Measurements from ENCODE around the gene TLR9.

TLR9 gene

DNA sequence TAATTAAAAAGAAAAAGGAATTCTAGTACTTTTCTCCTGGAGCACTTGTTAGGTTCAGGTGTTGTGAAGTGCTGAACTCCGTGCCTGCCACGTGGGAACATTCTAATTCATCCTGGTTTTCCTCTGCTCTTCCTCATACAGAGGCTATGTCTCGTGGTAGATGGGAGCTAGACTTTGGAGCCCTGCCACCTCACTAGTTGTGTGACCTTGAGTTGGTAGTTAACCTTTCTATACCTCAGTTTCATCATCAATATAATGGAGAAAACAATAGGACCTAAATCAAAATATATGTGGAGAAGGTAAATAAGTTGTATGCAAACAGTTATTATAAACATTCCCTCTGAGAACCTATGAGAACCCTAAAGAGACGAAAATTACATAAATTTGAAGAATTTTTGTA lies 16.9 kb downstream of the TLR9 start:
- Histone ChIP-seq H3K4me2 (no peak overlapping the region), H3K9ac (peak overlapping the region in 1 of 11 experiments; percentile 27; a peak in 1 of 22 replicates), H3K4me1 (peaks cover 0 to 49% (median 29%) of the 10 kb centered on the region in 10 experiments; a peak in 16 of 20 replicates), H3K27me3 (no peaks in the 10 kb centered on the region), H4K20me1 (peaks cover 0 to 96% (median 23%) of the 10 kb centered on the region in 11 experiments; a peak in 13 of 22 replicates), H3K27ac (no peak overlapping the region), H3K36me3 (peaks cover 98 to 100% (median 100%) of the 10 kb centered on the region in 11 experiments), H3K4me3 (no peak overlapping the region), H3K9me3 (replicated peaks in 1 of 11) (no peaks in the 10 kb centered on the region)
- no peak for TF ChIP-seq Cebpa-rat (IDR thresholded peaks at IDR 0.05)

DNA sequence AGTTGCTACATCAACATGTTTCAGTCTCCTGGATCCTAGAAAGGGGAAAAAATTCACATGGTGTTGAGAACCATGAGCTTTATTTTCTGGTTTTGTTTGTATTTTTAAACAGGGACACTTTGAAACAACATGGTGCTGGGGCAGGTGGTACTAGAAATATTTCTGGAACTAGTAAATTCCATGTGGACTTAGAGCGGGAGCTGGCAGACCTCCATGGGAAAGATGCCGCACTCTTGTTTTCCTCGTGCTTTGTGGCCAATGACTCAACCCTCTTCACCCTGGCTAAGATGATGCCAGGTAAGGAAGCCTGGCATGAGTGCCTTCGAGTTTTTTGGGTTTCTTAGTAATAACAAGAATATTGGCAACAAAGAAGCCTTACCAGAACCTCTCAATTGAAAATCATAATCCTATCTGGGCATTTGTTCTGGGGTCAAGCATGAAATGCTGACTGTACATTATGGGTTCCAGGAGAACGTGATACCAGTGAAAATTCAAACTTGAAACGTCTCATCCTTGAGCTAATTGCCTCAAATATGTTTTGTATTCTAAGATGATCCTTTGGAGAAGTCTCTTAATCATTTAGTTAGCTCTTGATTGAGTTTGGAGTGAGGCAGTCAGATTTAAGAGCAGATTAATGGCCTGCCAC lies 19.6 kb downstream of the TLR9 start:
- H3K4me2 ChIP-seq: no peak overlapping the region
- H3K9ac ChIP-seq: peak overlapping the region in 2 of 11 experiments; percentile 7 to 14; a peak in 1 of 22 replicates
- H3K4me3 ChIP-seq: no peak overlapping the region
- H3K4me1 ChIP-seq: peaks cover 15 to 76% (median 56%) of the 10 kb centered on the region in 10 experiments
- no peak for TF ChIP-seq Cebpa-rat (IDR thresholded peaks at IDR 0.05)
- no peaks in the 10 kb centered on the region for H3K27me3 ChIP-seq
- no peaks in the 10 kb centered on the region for H3K9me3 ChIP-seq (replicated peaks in 1 of 11)
- H3K36me3 ChIP-seq: peaks cover 85 to 100% (median 98%) of the 10 kb centered on the region in 11 experiments
- 0 out of 22 replicates have a peak overlapping the region, but pooled peaks of 1 of the 11 experiments have one; percentile 49 for H3K27ac ChIP-seq
- H4K20me1 ChIP-seq: peaks cover 0 to 96% (median 22%) of the 10 kb centered on the region in 11 experiments; a peak in 14 of 22 replicates

DNA sequence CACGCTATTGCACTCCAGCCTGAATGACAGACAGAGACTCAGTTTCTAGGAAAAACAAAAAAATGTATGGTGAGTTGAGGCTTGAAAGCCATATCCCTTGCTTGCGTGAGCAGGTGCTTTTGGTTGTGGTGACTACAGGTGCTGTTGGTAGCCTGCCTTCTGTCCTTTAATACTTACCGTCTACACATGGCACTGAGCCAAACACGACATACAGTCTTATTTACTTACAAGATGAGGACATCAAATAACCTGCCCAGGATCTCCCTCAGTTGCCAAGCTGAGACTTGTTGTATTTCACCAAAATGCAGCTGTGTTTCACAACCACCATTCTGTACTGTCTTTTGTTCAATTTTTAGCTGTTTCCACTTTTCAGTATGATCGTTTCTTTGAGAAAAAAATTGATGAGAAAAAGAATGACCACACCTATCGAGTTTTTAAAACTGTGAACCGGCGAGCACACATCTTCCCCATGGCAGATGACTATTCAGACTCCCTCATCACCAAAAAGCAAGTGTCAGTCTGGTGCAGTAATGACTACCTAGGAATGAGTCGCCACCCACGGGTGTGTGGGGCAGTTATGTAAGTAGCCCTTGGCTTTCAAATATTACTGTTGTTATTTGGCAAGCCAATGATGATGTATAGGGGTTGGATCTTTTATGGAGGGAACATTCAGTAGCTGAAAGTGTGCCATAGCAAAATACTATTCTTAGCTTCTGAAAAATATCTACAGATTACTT lies 20.9 kb downstream of the TLR9 start:
- TF ChIP-seq Cebpa-rat (IDR thresholded peaks at IDR 0.05): no peak
- Histone ChIP-seq H4K20me1 (peaks cover 0 to 91% (median 16%) of the 10 kb centered on the region in 11 experiments; a peak in 13 of 22 replicates), H3K36me3 (peaks cover 77 to 100% (median 98%) of the 10 kb centered on the region in 11 experiments), H3K4me3 (no peak overlapping the region), H3K27me3 (no peaks in the 10 kb centered on the region), H3K9me3 (replicated peaks in 1 of 11) (no peaks in the 10 kb centered on the region), H3K9ac (peak overlapping the region in 2 of 11 experiments; percentile 35 to 45; a peak in 4 of 22 replicates), H3K4me1 (peaks cover 24 to 76% (median 56%) of the 10 kb centered on the region in 10 experiments), H3K4me2 (peak overlapping the region in 9 of 11 experiments; percentile 61 to 98 (median 93); a peak in 15 of 22 replicates), H3K27ac (peak overlapping the region in 7 of 11 experiments; percentile 49 to 94 (median 73); a peak in 10 of 22 replicates)

DNA sequence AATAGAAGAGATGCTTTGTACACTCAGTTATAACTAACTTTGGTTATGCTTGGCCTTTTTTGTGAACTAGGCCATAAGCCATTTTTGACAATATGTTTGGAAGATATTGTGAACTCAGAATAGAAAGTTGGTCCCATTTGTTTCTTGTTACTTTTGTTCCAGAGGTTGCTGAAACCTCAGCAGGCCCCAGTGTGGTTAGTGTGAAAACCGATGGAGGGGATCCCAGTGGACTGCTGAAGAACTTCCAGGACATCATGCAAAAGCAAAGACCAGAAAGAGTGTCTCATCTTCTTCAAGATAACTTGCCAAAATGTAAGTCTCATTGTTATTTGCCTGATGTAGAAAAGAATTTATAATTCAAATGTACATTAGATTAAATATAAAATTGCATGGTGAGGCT lies 21.7 kb downstream of the TLR9 start:
- H4K20me1 ChIP-seq: peaks cover 0 to 92% (median 23%) of the 10 kb centered on the region in 11 experiments; a peak in 14 of 22 replicates
- H3K9me3 ChIP-seq (replicated peaks in 1 of 11): no peaks in the 10 kb centered on the region
- peak overlapping the region in 2 of 10 experiments; percentile 3 to 93; a peak in 1 of 20 replicates for H3K4me3 ChIP-seq
- no peak for TF ChIP-seq Cebpa-rat (IDR thresholded peaks at IDR 0.05)
- peak overlapping the region in 10 of 11 experiments; percentile 49 to 94 (median 74); a peak in 17 of 22 replicates for H3K27ac ChIP-seq
- peak overlapping the region in 7 of 11 experiments; percentile 27 to 93 (median 45); a peak in 5 of 22 replicates for H3K9ac ChIP-seq
- H3K4me1 ChIP-seq: peaks cover 32 to 76% (median 64%) of the 10 kb centered on the region in 10 experiments
- peak overlapping the region in 10 of 11 experiments; percentile 35 to 98 (median 92); a peak in 18 of 22 replicates for H3K4me2 ChIP-seq
- H3K27me3 ChIP-seq: no peaks in the 10 kb centered on the region
- H3K36me3 ChIP-seq: peaks cover 74 to 98% (median 96%) of the 10 kb centered on the region in 11 experiments

DNA sequence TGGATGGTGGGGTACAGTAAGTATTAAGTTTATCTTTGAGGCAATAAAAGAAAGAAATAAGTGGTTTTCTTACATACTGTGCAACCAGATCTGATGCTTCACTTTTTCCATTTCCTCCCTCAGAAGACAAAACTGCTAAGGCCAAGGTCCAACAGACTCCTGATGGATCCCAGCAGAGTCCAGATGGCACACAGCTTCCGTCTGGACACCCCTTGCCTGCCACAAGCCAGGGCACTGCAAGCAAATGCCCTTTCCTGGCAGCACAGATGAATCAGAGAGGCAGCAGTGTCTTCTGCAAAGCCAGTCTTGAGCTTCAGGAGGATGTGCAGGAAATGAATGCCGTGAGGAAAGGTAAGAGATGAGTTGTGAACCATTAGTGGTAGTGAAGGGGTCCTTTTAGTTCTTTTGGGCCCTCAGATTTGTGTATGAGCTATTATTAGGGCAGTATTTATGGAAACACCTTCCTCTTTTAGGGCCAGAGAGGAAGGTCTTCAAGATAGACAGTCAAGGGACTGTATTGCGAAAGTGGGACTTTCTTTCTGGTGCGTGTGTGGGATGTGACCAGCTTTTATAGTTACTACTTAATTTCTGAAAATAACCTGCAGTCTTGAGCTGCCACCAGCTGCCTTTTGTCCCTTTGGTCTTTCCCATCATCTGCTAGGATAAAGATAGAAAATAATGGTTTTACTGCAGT lies 22.9 kb downstream of the TLR9 start:
- Histone ChIP-seq H3K4me3 (peak overlapping the region in 7 of 10 experiments; percentile 3 to 93 (median 38); a peak in 11 of 20 replicates), H3K27me3 (no peaks in the 10 kb centered on the region), H3K9me3 (replicated peaks in 1 of 11) (no peaks in the 10 kb centered on the region), H3K27ac (peak overlapping the region; percentile 11 to 94 (median 73); a peak in 21 of 22 replicates), H3K4me2 (peak overlapping the region; percentile 17 to 98 (median 92); a peak in 21 of 22 replicates), H3K36me3 (peaks cover 62 to 86% (median 84%) of the 10 kb centered on the region in 11 experiments), H4K20me1 (peaks cover 0 to 80% (median 17%) of the 10 kb centered on the region in 11 experiments; a peak in 14 of 22 replicates), H3K4me1 (peaks cover 38 to 73% (median 67%) of the 10 kb centered on the region in 10 experiments), H3K9ac (peak overlapping the region; percentile 27 to 93 (median 60); a peak in 18 of 22 replicates)
- TF ChIP-seq Cebpa-rat (IDR thresholded peaks at IDR 0.05): peak in 9 of 11 experiments; percentile 8 to 85 (median 71); a peak in 14 of 22 replicates

DNA sequence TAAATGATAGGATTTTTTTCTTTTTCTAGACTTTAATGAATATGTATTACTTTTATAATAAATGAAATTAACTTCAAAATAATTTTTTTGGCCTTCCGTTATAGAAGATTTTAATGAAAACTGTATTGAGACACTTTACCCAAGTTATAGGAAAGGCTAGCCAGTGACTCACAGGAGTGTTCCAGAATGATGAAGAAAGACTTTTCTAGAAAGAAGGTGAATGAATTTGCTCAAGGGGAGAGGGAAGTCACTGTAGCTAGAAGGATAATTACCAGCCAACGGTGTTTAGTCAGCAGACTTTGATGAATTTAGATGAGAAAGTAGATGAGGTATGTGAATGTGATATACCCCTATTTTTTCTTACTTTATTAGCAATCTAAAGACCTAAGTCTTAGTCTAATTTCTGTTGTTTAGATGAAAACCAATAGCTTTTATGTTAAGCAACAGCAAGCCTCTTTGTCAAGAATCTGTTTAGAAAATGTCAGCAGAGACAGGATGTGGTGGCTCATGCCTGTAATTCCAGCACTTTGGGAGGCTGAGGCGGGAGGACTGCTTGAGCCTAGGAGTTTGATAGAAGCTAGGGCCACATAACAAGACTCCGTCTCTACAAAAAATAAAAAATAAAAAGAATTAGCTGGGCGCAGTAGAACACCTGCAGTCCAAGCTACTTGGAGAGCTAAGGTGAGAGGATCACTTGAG lies 24.3 kb downstream of the TLR9 start:
- Histone ChIP-seq H3K27me3 (no peaks in the 10 kb centered on the region), H3K27ac (peak overlapping the region in 10 of 11 experiments; percentile 49 to 94 (median 74); a peak in 21 of 22 replicates), H3K36me3 (peaks cover 50 to 72% (median 71%) of the 10 kb centered on the region in 11 experiments), H3K4me2 (peak overlapping the region in 10 of 11 experiments; percentile 35 to 98 (median 92); a peak in 18 of 22 replicates), H4K20me1 (peaks cover 0 to 70% (median 14%) of the 10 kb centered on the region in 11 experiments; a peak in 12 of 22 replicates), H3K9ac (peak overlapping the region in 8 of 11 experiments; percentile 8 to 93 (median 62); a peak in 10 of 22 replicates), H3K9me3 (replicated peaks in 1 of 11) (no peaks in the 10 kb centered on the region), H3K4me1 (peaks cover 44 to 87% (median 81%) of the 10 kb centered on the region in 10 experiments), H3K4me3 (peak overlapping the region in 5 of 10 experiments; percentile 38 to 93 (median 84); a peak in 7 of 20 replicates)
- no peak; a peak in 1 of 22 replicates for TF ChIP-seq Cebpa-rat (IDR thresholded peaks at IDR 0.05)

DNA sequence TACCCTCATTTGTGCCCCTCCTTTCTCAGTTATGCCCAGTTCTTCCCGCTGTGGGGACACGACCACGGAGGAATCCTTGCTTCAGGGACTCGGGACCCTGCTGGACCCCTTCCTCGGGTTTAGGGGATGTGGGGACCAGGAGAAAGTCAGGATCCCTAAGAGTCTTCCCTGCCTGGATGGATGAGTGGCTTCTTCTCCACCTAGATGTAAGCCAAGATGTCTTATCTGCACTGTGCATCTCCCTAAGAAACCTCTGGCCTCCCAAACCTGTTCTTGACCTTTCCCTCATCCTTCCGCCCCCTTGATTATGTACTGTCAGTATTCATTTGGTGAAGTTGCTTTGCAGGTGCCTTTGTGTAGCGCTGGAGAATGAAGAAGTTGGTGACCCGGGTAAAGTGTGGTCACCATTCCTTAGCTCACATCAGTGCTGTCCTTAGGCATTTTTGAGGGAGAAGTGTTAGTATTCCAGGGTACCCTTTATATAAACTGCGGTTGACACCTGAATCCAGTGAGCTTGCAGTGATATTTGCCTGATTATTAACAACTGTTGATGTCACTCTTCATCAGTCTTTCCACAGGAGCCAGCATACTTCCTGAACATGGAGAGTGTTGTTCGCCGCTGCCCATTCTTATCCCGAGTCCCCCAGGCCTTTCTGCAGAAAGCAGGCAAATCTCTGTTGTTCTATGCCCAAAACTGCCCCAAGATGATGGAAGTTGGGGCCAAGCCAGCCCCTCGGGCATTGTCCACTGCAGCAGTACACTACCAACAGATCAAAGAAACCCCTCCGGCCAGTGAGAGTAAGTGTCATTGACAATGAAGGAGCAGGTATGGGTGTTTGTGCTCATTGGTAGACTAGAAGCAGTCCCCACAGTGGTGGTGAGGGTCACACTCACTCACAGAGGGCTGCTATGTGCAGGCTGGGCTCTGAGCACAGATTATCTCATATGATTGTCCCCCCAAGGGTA lies 26.5 kb downstream of the TLR9 start:
- H3K9ac ChIP-seq: peak overlapping the region; percentile 90 to 98 (median 93)
- no peak for TF ChIP-seq Cebpa-rat (IDR thresholded peaks at IDR 0.05)
- peaks cover 28 to 50% (median 49%) of the 10 kb centered on the region in 11 experiments for H3K36me3 ChIP-seq
- peak overlapping the region; percentile 84 to 100 (median 94) for H3K4me3 ChIP-seq
- H4K20me1 ChIP-seq: peaks cover 0 to 47% (median 14%) of the 10 kb centered on the region in 11 experiments; a peak in 12 of 22 replicates
- H3K4me2 ChIP-seq: peak overlapping the region; percentile 91 to 98 (median 95)
- peak overlapping the region; percentile 80 to 95 (median 92) for H3K27ac ChIP-seq
- H3K4me1 ChIP-seq: peaks cover 44 to 91% (median 82%) of the 10 kb centered on the region in 10 experiments
- no peaks in the 10 kb centered on the region for H3K9me3 ChIP-seq (replicated peaks in 1 of 11)
- H3K27me3 ChIP-seq: no peaks in the 10 kb centered on the region
